Right ventricle myocardium inferior (tissue), 1 donor: Measurements from ENCODE around the gene SLC15A1. TPM values are rescaled to one million over a fixed set of nuclear protein-coding genes. Genes with fewer than 3 reads are reported as not detected.
"Not testable (repeated sequence)": the region's sequence is repeated elsewhere in the genome, so short reads cannot be mapped to it uniquely, and the experiment has no call there.

Experiments used
- ATAC-seq: fragments of 200-7000 bp; cut with Tn5 transposase; one replicate; pipeline ENCODE4 v1.9.1; 2020; ENCODE audit warnings: mild to moderate bottlenecking, moderate library complexity
- DNase-seq: peaks from one replicate; pipeline ENCODE4 v3.0.0; 2021; ENCODE audit errors: missing footprints
- intact Hi-C: fragments of 100-400 bp; cut with DNase I; formaldehyde crosslinking; loops from one replicate; pipeline ENCODE4 v1.11.0; 2022
- total RNA-seq: library from RNA; stranded (reverse); fragmentation: NEBNext Ultra II Directional; extraction: Animal tissue kit (Norgen Biotek cat#: 25700); gene quantifications from one replicate; pipeline ENCODE4 v1.2.1, GENCODE V29; 2021
- donor health status: DM: no; HTN: yes; CAD: no; lungs with severe emphysema.

Gene SLC15A1
- total RNA-seq, 1 donor from 2014 or later: not detected

GRCh38 chr13:98648686-98649085 lies 103.8 kb downstream of the SLC15A1 start:
- ATAC-seq (no peak), DNase-seq (no peak)
- intact Hi-C loops: no loop called here

- no peak for DNase-seq
- ATAC-seq: peak; percentile 31
- intact Hi-C loops: no loop called here
Measured at GRCh38 chr13:98648141-98648540, 104.3 kb downstream of the SLC15A1 start.

GRCh38 chr13:98647121-98647520 lies 105.4 kb downstream of the SLC15A1 start:
- ATAC-seq: no peak
- intact Hi-C loops: no loop called here

GRCh38 chr13:98643479-98643878 lies 109.0 kb downstream of the SLC15A1 start:
- DNase-seq (no peak), ATAC-seq (no peak)
- intact Hi-C loops: no loop called here

More at GRCh38 chr13:98647121-98647520, 105.4 kb downstream of the SLC15A1 start:
- DNase-seq: no peak

- no peak for DNase-seq
- no peak for ATAC-seq
- intact Hi-C loops: no loop called here
Measured at GRCh38 chr13:98641075-98641474, 111.4 kb downstream of the SLC15A1 start.

- intact Hi-C loops, ATAC-seq, DNase-seq: not testable (repeated sequence)
Measured at GRCh38 chr13:98639785-98640184, 112.7 kb downstream of the SLC15A1 start.

GRCh38 chr13:98638352-98638751 lies 114.1 kb downstream of the SLC15A1 start:
- ATAC-seq, intact Hi-C loops, DNase-seq: not testable (repeated sequence)

Other genes starting within 250 kb of the SLC15A1 start
- 69.6 TPM for gene STK24, start 175.6 kb downstream of the SLC15A1 start, total RNA-seq
- gene DOCK9, start 225.4 kb upstream of the SLC15A1 start, total RNA-seq: 34.9 TPM